ENCODE measurements around the gene ADAMTSL2.

ADAMTSL2 gene

GRCh38 chr9:133603135-133603927 is 68.8 kb downstream of the ADAMTSL2 start:
- DNase-seq (ENCODE audit: low read depth in 3 of 3, low spot score in 1 of 3) = no peak

GRCh38 chr9:133604214-133604613 is 69.7 kb downstream of the ADAMTSL2 start:
- DNase-seq (ENCODE audit: low read depth in 3 of 3, low spot score in 1 of 3) = peak in 2 of 3 donors; percentile 9 to 13

- no peak for DNase-seq (ENCODE audit: low read depth in 3 of 3, low spot score in 1 of 3)
Observed at GRCh38 chr9:133604856-133605255, 70.4 kb downstream of the ADAMTSL2 start.

- no peak for DNase-seq (ENCODE audit: low read depth in 3 of 3, low spot score in 1 of 3)
Observed at GRCh38 chr9:133605446-133605845, 70.9 kb downstream of the ADAMTSL2 start.

- DNase-seq (ENCODE audit: low read depth in 3 of 3, low spot score in 1 of 3) = no peak
Observed at GRCh38 chr9:133605856-133606707, 71.6 kb downstream of the ADAMTSL2 start.

- DNase-seq (ENCODE audit: low read depth in 3 of 3, low spot score in 1 of 3) = no peak
Observed at GRCh38 chr9:133606708-133607025, 72.2 kb downstream of the ADAMTSL2 start.

- DNase-seq (ENCODE audit: low read depth in 3 of 3, low spot score in 1 of 3) = no peak
Observed at GRCh38 chr9:133607381-133607780, 72.9 kb downstream of the ADAMTSL2 start.

- DNase-seq (ENCODE audit: low read depth in 3 of 3, low spot score in 1 of 3) = no peak
Observed at GRCh38 chr9:133607976-133608375, 73.5 kb downstream of the ADAMTSL2 start.

- no peak for DNase-seq (ENCODE audit: low read depth in 3 of 3, low spot score in 1 of 3)
Observed at GRCh38 chr9:133608382-133608781, 73.9 kb downstream of the ADAMTSL2 start.

- no peak for DNase-seq (ENCODE audit: low read depth in 3 of 3, low spot score in 1 of 3)
Observed at GRCh38 chr9:133608889-133609288, 74.4 kb downstream of the ADAMTSL2 start.

- peak in 1 of 3 donors; percentile 28 for DNase-seq (ENCODE audit: low read depth in 3 of 3, low spot score in 1 of 3)
Observed at GRCh38 chr9:133609311-133610098, 75.0 kb downstream of the ADAMTSL2 start, which contains the start of gene FAM163B. FAM163B (minus strand) TSS chr9:133609389; CDS start chr9:133580223, 29,166 bp downstream.

- no peak for DNase-seq (ENCODE audit: low read depth in 3 of 3, low spot score in 1 of 3)
Observed at GRCh38 chr9:133610845-133611244, 76.3 kb downstream of the ADAMTSL2 start.

GRCh38 chr9:133612051-133612450 is 77.5 kb downstream of the ADAMTSL2 start:
- DNase-seq (ENCODE audit: low read depth in 3 of 3, low spot score in 1 of 3) = no peak

GRCh38 chr9:133612816-133613215 is 78.3 kb downstream of the ADAMTSL2 start:
- no peak for DNase-seq (ENCODE audit: low read depth in 3 of 3, low spot score in 1 of 3)

GRCh38 chr9:133613432-133613831 is 78.9 kb downstream of the ADAMTSL2 start:
- no peak for DNase-seq (ENCODE audit: low read depth in 3 of 3, low spot score in 1 of 3)

- DNase-seq (ENCODE audit: low read depth in 3 of 3, low spot score in 1 of 3) = no peak
Observed at GRCh38 chr9:133614056-133614455, 79.6 kb downstream of the ADAMTSL2 start.

- DNase-seq (ENCODE audit: low read depth in 3 of 3, low spot score in 1 of 3) = no peak
Observed at GRCh38 chr9:133614678-133615077, 80.2 kb downstream of the ADAMTSL2 start.

GRCh38 chr9:133615186-133615585 is 80.7 kb downstream of the ADAMTSL2 start:
- no peak for DNase-seq (ENCODE audit: low read depth in 3 of 3, low spot score in 1 of 3)

GRCh38 chr9:133615606-133616188 is 81.2 kb downstream of the ADAMTSL2 start:
- DNase-seq (ENCODE audit: low read depth in 3 of 3, low spot score in 1 of 3) = no peak

GRCh38 chr9:133616643-133617405 is 82.3 kb downstream of the ADAMTSL2 start:
- no peak for DNase-seq (ENCODE audit: low read depth in 3 of 3, low spot score in 1 of 3)
